Panc1 (cell line): ENCODE measurements around the gene TRIM2.

Source experiments
- POLR2AphosphoS5 ChIP-seq: IDR thresholded peaks from 2 replicates; pipeline ENCODE4 v1.6.1; 2012; ENCODE audit warnings: mild to moderate bottlenecking, low read depth, low read length, moderate library complexity
- REST ChIP-seq, 2 experiments: IDR thresholded peaks; 2 replicates each; pipeline ENCODE4 v1.6.1; 2011 to 2012; ENCODE audit warnings: low read depth in 2 of 2, control low read depth in 1 of 2, low read length in 1 of 2, mild to moderate bottlenecking in 1 of 2, moderate library complexity in 1 of 2; ENCODE audit not compliant: insufficient read depth in 1 of 2
- TCF7L2 ChIP-seq: IDR thresholded peaks from 2 replicates; pipeline ENCODE4 v1.6.1; 2011; ENCODE audit warnings: mild to moderate bottlenecking, low read depth, low read length, inconsistent platforms
- TF ChIP-seq, protein P1 (sequence below): fragments of 450-650 bp; IDR thresholded peaks from 2 replicates; pipeline ENCODE4 v1.5.1; 2017; ENCODE audit warnings: mild to moderate bottlenecking

GRCh38 chr4:153318696-153319320, 114.6 kb downstream of the TRIM2 start:
- TF ChIP-seq, protein P1, sequence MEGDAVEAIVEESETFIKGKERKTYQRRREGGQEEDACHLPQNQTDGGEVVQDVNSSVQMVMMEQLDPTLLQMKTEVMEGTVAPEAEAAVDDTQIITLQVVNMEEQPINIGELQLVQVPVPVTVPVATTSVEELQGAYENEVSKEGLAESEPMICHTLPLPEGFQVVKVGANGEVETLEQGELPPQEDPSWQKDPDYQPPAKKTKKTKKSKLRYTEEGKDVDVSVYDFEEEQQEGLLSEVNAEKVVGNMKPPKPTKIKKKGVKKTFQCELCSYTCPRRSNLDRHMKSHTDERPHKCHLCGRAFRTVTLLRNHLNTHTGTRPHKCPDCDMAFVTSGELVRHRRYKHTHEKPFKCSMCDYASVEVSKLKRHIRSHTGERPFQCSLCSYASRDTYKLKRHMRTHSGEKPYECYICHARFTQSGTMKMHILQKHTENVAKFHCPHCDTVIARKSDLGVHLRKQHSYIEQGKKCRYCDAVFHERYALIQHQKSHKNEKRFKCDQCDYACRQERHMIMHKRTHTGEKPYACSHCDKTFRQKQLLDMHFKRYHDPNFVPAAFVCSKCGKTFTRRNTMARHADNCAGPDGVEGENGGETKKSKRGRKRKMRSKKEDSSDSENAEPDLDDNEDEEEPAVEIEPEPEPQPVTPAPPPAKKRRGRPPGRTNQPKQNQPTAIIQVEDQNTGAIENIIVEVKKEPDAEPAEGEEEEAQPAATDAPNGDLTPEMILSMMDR = peak; percentile 70; the same call in 1 of the 2 replicates
- TF ChIP-seq REST (IDR thresholded peaks at IDR 0.05; ENCODE audit: insufficient read depth in 1 of 2, low read depth in 2 of 2, low read length in 1 of 2) (no peak), POLR2AphosphoS5 (no peak), TCF7L2 (no peak)
